ENCODE results near the gene PODXL. TPM values are rescaled to one million over a fixed set of nuclear protein-coding genes. Genes with fewer than 3 reads are reported as not detected.

The PODXL gene
- total RNA-seq, 1 experiment from 2014 or later, result 1.6 TPM

GRCh38 chr7:131602994-131603372, 46.6 kb upstream of the PODXL start:
- Mint-ChIP-seq H3K27me3 (ENCODE audit: insufficient read depth, unreplicated experiment) (no peaks in the 10 kb centered on the region), H3K9me3 (ENCODE audit: unreplicated experiment) (no peaks in the 10 kb centered on the region), H3K27ac (ENCODE audit: low read depth, unreplicated experiment) (no peak overlapping the region), H3K4me1 (ENCODE audit: insufficient read depth, unreplicated experiment) (peaks cover 11% of the 10 kb centered on the region), H3K36me3 (ENCODE audit: insufficient read depth, unreplicated experiment) (no peaks in the 10 kb centered on the region), H3K4me3 (ENCODE audit: unreplicated experiment) (no peak overlapping the region)
- BruUV-seq (replicated peaks), result no TSS peak
- TF ChIP-seq CTCF (IDR thresholded peaks at IDR 0.05; ENCODE audit: unreplicated experiment), result no peak
- ChIA-PET POLR2A (no interaction called here), CTCF (interaction anchor here (0.6 kb wide), 1 partner anchor 61 kb away, joined by 4 read pairs; no protein-coding TSS in a partner anchor)
- DNase-seq (ENCODE audit: unreplicated experiment), result no peak
- intact Hi-C loops (cut with micrococcal nuclease), result no loop called here

GRCh38 chr7:131602304-131602993, 46.0 kb upstream of the PODXL start:
- no peak for DNase-seq (ENCODE audit: unreplicated experiment)
- CTCF ChIA-PET, result interaction anchor here (1.1 kb wide), 1 partner anchor 90 kb away, joined by 3 read pairs; no protein-coding TSS in a partner anchor
- Mint-ChIP-seq H3K9me3 (ENCODE audit: unreplicated experiment) (no peaks in the 10 kb centered on the region), H3K36me3 (ENCODE audit: insufficient read depth, unreplicated experiment) (no peaks in the 10 kb centered on the region), H3K27ac (ENCODE audit: low read depth, unreplicated experiment) (no peak overlapping the region), H3K4me1 (ENCODE audit: insufficient read depth, unreplicated experiment) (peaks cover 11% of the 10 kb centered on the region), H3K27me3 (ENCODE audit: insufficient read depth, unreplicated experiment) (no peaks in the 10 kb centered on the region), H3K4me3 (ENCODE audit: unreplicated experiment) (no peak overlapping the region)
- BruUV-seq (replicated peaks), result no TSS peak
- intact Hi-C loops (cut with micrococcal nuclease), result no loop called here
- no peak for TF ChIP-seq CTCF (IDR thresholded peaks at IDR 0.05; ENCODE audit: unreplicated experiment)
- POLR2A ChIA-PET, result no interaction called here

- no peaks in the 10 kb centered on the region for H3K9me3 Mint-ChIP-seq (ENCODE audit: unreplicated experiment)
- no peak for DNase-seq (ENCODE audit: unreplicated experiment)
These were observed 43.9 kb upstream of the PODXL start for GRCh38 chr7:131600085-131600881.

More at GRCh38 chr7:131600085-131600881, 43.9 kb upstream of the PODXL start:
- BruUV-seq (replicated peaks), result no TSS peak
- Mint-ChIP-seq H3K27me3 (ENCODE audit: insufficient read depth, unreplicated experiment) (no peaks in the 10 kb centered on the region), H3K27ac (ENCODE audit: low read depth, unreplicated experiment) (no peak overlapping the region), H3K4me3 (ENCODE audit: unreplicated experiment) (no peak overlapping the region), H3K36me3 (ENCODE audit: insufficient read depth, unreplicated experiment) (no peaks in the 10 kb centered on the region), H3K4me1 (ENCODE audit: insufficient read depth, unreplicated experiment) (no peaks in the 10 kb centered on the region)
- no peak for TF ChIP-seq CTCF (IDR thresholded peaks at IDR 0.05; ENCODE audit: unreplicated experiment)
- CTCF ChIA-PET, result no interaction called here
- POLR2A ChIA-PET, result no interaction called here
- intact Hi-C loops (cut with micrococcal nuclease), result no loop called here

All from MCF 10A (cell line).